Islet precursor cell (in vitro differentiated cells): ENCODE measurements around the gene NT5C3B.
A peak's percentile ranks its signal among the peaks of the same experiment; 100 is the strongest.
"Not testable (repeated sequence)": the region's sequence is repeated elsewhere in the genome, so short reads cannot be mapped to it uniquely, and the experiment has no call there.

Source experiments
- DNase-seq: peaks from one replicate; pipeline ENCODE4 v3.0.0-alpha.2; 2018

Gene NT5C3B

DNA sequence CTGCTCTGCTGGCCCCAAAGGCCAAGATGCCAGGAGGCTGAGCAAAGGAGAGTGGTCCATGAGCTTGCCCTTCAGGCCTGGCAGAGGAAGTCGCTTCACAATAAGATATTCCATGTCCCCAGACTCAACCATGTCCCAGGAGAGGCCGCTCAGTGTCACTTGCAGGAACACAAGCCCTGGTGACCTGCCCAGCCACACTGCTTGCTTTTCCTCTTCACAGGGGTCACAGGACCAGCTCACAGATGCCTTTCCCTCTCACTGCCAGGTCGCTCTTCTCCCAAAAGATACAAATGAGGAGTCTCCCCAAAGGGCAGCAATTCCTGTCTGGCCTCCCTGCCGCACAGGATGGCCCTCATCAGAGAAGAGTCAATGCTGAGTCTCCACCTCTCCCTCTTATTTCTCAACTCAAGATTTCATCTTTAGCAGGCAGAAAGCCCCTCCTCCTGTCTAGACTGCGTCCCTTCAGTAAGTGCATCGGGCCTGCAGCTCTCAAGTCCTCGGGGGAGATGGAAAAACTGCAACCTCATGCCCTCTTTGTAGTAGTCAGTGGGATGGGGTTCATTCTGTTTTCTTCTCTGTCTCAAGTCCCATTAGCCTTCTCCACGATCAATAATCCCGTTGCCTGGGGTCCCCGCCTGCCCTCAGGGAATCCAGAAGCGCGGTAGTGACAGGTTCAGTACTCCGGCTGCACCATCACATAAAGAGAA is 54.5 kb downstream of the NT5C3B start:
- DNase-seq = no peak

DNA sequence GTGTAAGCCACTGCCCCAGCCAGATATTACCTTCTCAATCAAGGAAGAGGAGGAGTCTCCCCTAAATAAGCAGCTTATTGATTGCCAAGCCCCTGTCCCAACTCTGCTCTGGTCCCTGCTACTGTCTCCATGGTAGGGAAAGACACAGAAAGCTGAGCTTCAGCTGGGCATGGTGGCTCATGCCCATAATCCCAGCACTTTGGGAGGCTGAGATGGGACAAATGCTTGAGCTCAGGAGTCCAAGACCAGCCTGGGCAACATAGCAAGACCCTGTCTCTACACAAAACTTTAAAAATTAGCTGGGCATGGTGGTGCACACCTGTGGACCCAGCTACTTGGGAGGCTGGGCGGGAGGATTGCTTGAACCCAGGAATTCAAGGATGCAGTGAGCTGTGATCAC is 56.1 kb downstream of the NT5C3B start:
- no peak for DNase-seq

- DNase-seq = no peak
These were observed 58.4 kb downstream of the NT5C3B start for GRCh38 chr17:41777574-41778188.

DNA sequence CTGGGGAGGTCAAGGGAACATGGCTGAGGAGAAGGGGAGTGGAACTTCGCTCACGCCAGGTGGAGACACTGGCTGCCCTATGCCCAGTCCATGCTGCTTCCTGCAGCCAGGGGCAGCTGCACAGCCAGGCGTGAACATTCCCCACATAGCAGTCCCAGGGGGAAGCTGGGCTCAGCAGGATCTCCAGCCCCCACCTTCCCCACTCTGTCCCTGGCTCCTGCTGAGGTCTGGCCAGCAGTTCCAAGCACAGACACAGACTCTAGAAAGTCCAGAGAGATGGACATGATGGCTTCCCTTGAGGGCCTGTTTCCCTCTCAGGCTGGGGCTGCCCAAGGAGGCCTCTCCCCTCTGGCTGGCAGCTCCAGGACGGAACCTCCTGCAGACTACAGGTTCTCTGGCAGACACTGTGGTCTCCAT is 58.9 kb downstream of the NT5C3B start:
- peak; percentile 93 for DNase-seq

- not testable (repeated sequence) for DNase-seq
These were observed 59.7 kb downstream of the NT5C3B start for GRCh38 chr17:41776262-41776900.

GRCh38 chr17:41775394-41776226 is 60.4 kb downstream of the NT5C3B start:
- DNase-seq = peak; percentile 94
